ENCODE results near the gene MORN4. TPM values are rescaled to one million over a fixed set of nuclear protein-coding genes. Genes with fewer than 3 reads are reported as not detected.

Gene MORN4
- total and polyA plus RNA-seq, 2 of the 13 experiments (the other 11 are each of a cell fraction or from before 2014, with no cell fraction given), result 3.4 to 9.1 TPM

DNA sequence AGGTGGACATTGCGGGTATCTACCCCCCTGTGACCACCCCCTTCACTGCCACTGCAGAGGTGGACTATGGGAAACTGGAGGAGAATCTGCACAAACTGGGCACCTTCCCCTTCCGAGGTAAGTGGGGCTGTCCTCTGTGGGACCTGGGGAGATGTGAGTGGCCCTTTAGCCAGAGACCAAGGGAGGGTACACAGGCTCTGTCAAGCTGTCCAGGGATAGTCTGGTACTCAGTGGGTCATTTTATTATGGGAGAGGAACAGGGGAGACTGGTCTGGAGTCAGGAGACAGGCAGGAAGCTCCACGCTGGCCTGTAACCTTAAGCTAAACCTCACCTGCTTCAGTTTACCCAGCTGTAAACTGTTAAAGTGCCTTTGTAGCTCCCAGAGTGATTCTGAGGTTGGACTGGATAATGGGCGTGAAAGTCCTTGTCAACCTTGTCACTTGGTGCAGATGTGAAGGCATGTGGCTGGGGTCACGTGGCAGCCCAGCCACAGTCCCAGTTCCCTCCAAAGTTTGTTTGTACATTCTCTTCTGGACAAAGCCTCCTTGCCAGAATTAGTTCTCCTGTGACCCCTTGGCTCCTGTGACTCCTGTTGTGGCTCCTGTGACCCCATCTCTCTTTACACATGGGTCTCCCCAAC is 48.4 kb downstream of the MORN4 start (continued):
- TF ChIP-seq, protein P1, sequence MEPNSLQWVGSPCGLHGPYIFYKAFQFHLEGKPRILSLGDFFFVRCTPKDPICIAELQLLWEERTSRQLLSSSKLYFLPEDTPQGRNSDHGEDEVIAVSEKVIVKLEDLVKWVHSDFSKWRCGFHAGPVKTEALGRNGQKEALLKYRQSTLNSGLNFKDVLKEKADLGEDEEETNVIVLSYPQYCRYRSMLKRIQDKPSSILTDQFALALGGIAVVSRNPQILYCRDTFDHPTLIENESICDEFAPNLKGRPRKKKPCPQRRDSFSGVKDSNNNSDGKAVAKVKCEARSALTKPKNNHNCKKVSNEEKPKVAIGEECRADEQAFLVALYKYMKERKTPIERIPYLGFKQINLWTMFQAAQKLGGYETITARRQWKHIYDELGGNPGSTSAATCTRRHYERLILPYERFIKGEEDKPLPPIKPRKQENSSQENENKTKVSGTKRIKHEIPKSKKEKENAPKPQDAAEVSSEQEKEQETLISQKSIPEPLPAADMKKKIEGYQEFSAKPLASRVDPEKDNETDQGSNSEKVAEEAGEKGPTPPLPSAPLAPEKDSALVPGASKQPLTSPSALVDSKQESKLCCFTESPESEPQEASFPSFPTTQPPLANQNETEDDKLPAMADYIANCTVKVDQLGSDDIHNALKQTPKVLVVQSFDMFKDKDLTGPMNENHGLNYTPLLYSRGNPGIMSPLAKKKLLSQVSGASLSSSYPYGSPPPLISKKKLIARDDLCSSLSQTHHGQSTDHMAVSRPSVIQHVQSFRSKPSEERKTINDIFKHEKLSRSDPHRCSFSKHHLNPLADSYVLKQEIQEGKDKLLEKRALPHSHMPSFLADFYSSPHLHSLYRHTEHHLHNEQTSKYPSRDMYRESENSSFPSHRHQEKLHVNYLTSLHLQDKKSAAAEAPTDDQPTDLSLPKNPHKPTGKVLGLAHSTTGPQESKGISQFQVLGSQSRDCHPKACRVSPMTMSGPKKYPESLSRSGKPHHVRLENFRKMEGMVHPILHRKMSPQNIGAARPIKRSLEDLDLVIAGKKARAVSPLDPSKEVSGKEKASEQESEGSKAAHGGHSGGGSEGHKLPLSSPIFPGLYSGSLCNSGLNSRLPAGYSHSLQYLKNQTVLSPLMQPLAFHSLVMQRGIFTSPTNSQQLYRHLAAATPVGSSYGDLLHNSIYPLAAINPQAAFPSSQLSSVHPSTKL (CRISPR knock-in tag; IDR thresholded peaks at IDR 0.05), result 0 out of 2 replicates have a peak, but pooled peaks have one; percentile 16
- TF ChIP-seq FOXA3 (CRISPR knock-in tag; IDR thresholded peaks at IDR 0.05) (no peak), ZNF329 (CRISPR knock-in tag; IDR thresholded peaks at IDR 0.05; ENCODE audit: low read depth) (no peak), SRSF9 (IDR thresholded peaks at IDR 0.05; ENCODE audit: borderline replicate concordance, insufficient read depth, low read depth, low read length, poor library complexity, severe bottlenecking) (no peak), ZNF83 (CRISPR knock-in tag; IDR thresholded peaks at IDR 0.05; ENCODE audit: borderline replicate concordance) (no peak), ZFP1 (CRISPR knock-in tag; IDR thresholded peaks at IDR 0.05) (no peak), SIN3A (IDR thresholded peaks at IDR 0.05; ENCODE audit: borderline replicate concordance, low read depth, low read length) (0 out of 2 replicates have a peak, but pooled peaks have one; percentile 31), AGO1 (IDR thresholded peaks at IDR 0.05; ENCODE audit: low read depth, low read length, poor library complexity, severe bottlenecking) (no peak), ZNF577 (CRISPR knock-in tag; IDR thresholded peaks at IDR 0.05; ENCODE audit: borderline replicate concordance, low read depth) (no peak), SCMH1 (CRISPR knock-in tag; IDR thresholded peaks at IDR 0.05; ENCODE audit: borderline replicate concordance) (no peak), ZFP37 (CRISPR knock-in tag; IDR thresholded peaks at IDR 0.05; ENCODE audit: borderline replicate concordance) (peak; percentile 80; the same call in 1 of the 2 replicates), HIVEP1 (CRISPR knock-in tag; IDR thresholded peaks at IDR 0.05) (no peak), ZNF224 (CRISPR knock-in tag; IDR thresholded peaks at IDR 0.05) (no peak), ZSCAN29 (CRISPR knock-in tag; conservative IDR thresholded peaks at IDR 0.05) (no peak), MTA3 (CRISPR knock-in tag; IDR thresholded peaks at IDR 0.05) (no peak), ZNF788 (CRISPR knock-in tag; IDR thresholded peaks at IDR 0.05; ENCODE audit: borderline replicate concordance) (no peak)
- TF ChIP-seq, protein P2, sequence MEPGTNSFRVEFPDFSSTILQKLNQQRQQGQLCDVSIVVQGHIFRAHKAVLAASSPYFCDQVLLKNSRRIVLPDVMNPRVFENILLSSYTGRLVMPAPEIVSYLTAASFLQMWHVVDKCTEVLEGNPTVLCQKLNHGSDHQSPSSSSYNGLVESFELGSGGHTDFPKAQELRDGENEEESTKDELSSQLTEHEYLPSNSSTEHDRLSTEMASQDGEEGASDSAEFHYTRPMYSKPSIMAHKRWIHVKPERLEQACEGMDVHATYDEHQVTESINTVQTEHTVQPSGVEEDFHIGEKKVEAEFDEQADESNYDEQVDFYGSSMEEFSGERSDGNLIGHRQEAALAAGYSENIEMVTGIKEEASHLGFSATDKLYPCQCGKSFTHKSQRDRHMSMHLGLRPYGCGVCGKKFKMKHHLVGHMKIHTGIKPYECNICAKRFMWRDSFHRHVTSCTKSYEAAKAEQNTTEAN (CRISPR knock-in tag; conservative IDR thresholded peaks at IDR 0.05), result 0 out of 2 replicates have a peak, but pooled peaks have one; percentile 31
- TF ChIP-seq, protein P3, sequence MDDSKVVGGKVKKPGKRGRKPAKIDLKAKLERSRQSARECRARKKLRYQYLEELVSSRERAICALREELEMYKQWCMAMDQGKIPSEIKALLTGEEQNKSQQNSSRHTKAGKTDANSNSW (CRISPR knock-in tag; IDR thresholded peaks at IDR 0.05; ENCODE audit: borderline replicate concordance), result no peak
- TF ChIP-seq, protein P4, sequence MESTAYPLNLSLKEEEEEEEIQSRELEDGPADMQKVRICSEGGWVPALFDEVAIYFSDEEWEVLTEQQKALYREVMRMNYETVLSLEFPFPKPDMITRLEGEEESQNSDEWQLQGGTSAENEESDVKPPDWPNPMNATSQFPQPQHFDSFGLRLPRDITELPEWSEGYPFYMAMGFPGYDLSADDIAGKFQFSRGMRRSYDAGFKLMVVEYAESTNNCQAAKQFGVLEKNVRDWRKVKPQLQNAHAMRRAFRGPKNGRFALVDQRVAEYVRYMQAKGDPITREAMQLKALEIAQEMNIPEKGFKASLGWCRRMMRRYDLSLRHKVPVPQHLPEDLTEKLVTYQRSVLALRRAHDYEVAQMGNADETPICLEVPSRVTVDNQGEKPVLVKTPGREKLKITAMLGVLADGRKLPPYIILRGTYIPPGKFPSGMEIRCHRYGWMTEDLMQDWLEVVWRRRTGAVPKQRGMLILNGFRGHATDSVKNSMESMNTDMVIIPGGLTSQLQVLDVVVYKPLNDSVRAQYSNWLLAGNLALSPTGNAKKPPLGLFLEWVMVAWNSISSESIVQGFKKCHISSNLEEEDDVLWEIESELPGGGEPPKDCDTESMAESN (CRISPR knock-in tag; conservative IDR thresholded peaks at IDR 0.05), result 0 out of 2 replicates have a peak, but pooled peaks have one; percentile 23
- TF ChIP-seq, protein P5, sequence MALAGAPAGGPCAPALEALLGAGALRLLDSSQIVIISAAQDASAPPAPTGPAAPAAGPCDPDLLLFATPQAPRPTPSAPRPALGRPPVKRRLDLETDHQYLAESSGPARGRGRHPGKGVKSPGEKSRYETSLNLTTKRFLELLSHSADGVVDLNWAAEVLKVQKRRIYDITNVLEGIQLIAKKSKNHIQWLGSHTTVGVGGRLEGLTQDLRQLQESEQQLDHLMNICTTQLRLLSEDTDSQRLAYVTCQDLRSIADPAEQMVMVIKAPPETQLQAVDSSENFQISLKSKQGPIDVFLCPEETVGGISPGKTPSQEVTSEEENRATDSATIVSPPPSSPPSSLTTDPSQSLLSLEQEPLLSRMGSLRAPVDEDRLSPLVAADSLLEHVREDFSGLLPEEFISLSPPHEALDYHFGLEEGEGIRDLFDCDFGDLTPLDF (CRISPR knock-in tag; IDR thresholded peaks at IDR 0.05), result no peak
- TF ChIP-seq, protein P6, sequence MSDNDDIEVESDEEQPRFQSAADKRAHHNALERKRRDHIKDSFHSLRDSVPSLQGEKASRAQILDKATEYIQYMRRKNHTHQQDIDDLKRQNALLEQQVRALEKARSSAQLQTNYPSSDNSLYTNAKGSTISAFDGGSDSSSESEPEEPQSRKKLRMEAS (IDR thresholded peaks at IDR 0.05), result peak; percentile 96

Measured in HepG2 (cell line).